Right atrium auricular region (tissue), 2 donors: ENCODE data around the gene STK32A. TPM values are rescaled to one million over a fixed set of nuclear protein-coding genes. Genes with fewer than 3 reads are reported as not detected.
A peak's percentile ranks its signal among the peaks of the same experiment; 100 is the strongest.

ENCODE experiments used
- DNase-seq: peaks from one replicate; pipeline ENCODE4 v3.0.0-alpha.2; 2019; ENCODE audit warnings: low spot score
- H3K27ac ChIP-seq, 2 donors: fragments of 200-600 bp; sonication (generic); 1 replicate in 1 of 2; 2 replicates in 1 of 2; pipeline ENCODE4 v1.5.1; 2016 to 2019
- H3K27me3 ChIP-seq, 2 donors: fragments of 200-600 bp; sonication (generic); one replicate each; pipeline versions ENCODE4 v1.5.1 to v1.6.0; 2017 to 2019
- H3K36me3 ChIP-seq: fragments of 200-600 bp; sonication (generic); one replicate; pipeline ENCODE4 v1.5.1; 2016
- H3K4me1 ChIP-seq, 2 donors: fragments of 200-600 bp; sonication (generic); one replicate each; pipeline versions ENCODE4 v1.5.1 to v1.6.0; 2017 to 2019
- H3K4me3 ChIP-seq, 2 donors: fragments of 200-600 bp; sonication (generic); 1 replicate in 1 of 2; 2 replicates in 1 of 2; pipeline ENCODE4 v1.5.1; 2017 to 2019; ENCODE audit warnings: mild to moderate bottlenecking in 1 of 2, moderate library complexity in 1 of 2
- H3K9me3 ChIP-seq, 2 donors: fragments of 200-600 bp; sonication (generic); one replicate each; pipeline ENCODE4 v1.5.1; 2019
- CTCF ChIP-seq, 2 donors: fragments of 200-600 bp; sonication (generic); IDR thresholded peaks; one replicate each; pipeline ENCODE4 v1.5.1; 2019; ENCODE audit warnings: antibody characterized with exemption in 2 of 2
- total RNA-seq, 2 donors: library from RNA; depleted of rRNA; stranded (reverse); fragments of >200 nt; gene quantifications; one replicate each; pipeline ENCODE4 v1.1.0, GENCODE V29; 2016

STK32A gene
- total RNA-seq, 2 donors from 2014 or later = 0.22 to 0.39 TPM

GRCh38 chr5:147381555-147381954, 146.7 kb downstream of the STK32A start:
- Histone ChIP-seq H3K27me3 (no peaks in the 10 kb centered on the region), H3K36me3 (no peaks in the 10 kb centered on the region)
- TF ChIP-seq CTCF (IDR thresholded peaks at IDR 0.05) = no peak

GRCh38 chr5:147382776-147383175, 147.9 kb downstream of the STK32A start:
- DNase-seq = no peak
- H3K9me3 ChIP-seq = peaks cover 0 to 4% of the 10 kb centered on the region in 2 donors
- no peaks in the 10 kb centered on the region for H3K27me3 ChIP-seq
- no peaks in the 10 kb centered on the region for H3K36me3 ChIP-seq
- H3K4me1 ChIP-seq = no peaks in the 10 kb centered on the region
- TF ChIP-seq CTCF (IDR thresholded peaks at IDR 0.05) = no peak
- peak overlapping the region in 1 of 2 donors; percentile 31 for H3K27ac ChIP-seq
- H3K4me3 ChIP-seq = peak overlapping the region; percentile 25 to 33

More at GRCh38 chr5:147381555-147381954, 146.7 kb downstream of the STK32A start:
- Histone ChIP-seq H3K4me3 (no peak overlapping the region), H3K4me1 (no peaks in the 10 kb centered on the region), H3K9me3 (peaks cover 0 to 4% of the 10 kb centered on the region in 2 donors), H3K27ac (no peak overlapping the region)
- no peak for DNase-seq

GRCh38 chr5:147384346-147385193, 149.7 kb downstream of the STK32A start:
- peaks cover 0 to 4% of the 10 kb centered on the region in 2 donors for H3K9me3 ChIP-seq
- no peak for DNase-seq
- H3K27ac ChIP-seq = no peak overlapping the region
- H3K4me1 ChIP-seq = no peaks in the 10 kb centered on the region
- H3K4me3 ChIP-seq = no peak overlapping the region
- H3K36me3 ChIP-seq = no peaks in the 10 kb centered on the region
- H3K27me3 ChIP-seq = no peaks in the 10 kb centered on the region
- no peak for TF ChIP-seq CTCF (IDR thresholded peaks at IDR 0.05)

GRCh38 chr5:147387109-147387508, 152.3 kb downstream of the STK32A start:
- H3K27me3 ChIP-seq = no peaks in the 10 kb centered on the region
- DNase-seq = no peak
- no peaks in the 10 kb centered on the region for H3K9me3 ChIP-seq
- H3K27ac ChIP-seq = no peak overlapping the region
- no peak overlapping the region for H3K4me3 ChIP-seq
- H3K36me3 ChIP-seq = no peaks in the 10 kb centered on the region
- no peaks in the 10 kb centered on the region for H3K4me1 ChIP-seq
- TF ChIP-seq CTCF (IDR thresholded peaks at IDR 0.05) = no peak

GRCh38 chr5:147388184-147389108, 153.6 kb downstream of the STK32A start:
- H3K4me1 ChIP-seq = no peaks in the 10 kb centered on the region
- H3K27me3 ChIP-seq = no peaks in the 10 kb centered on the region
- no peak for TF ChIP-seq CTCF (IDR thresholded peaks at IDR 0.05)
- H3K27ac ChIP-seq = no peak overlapping the region
- H3K36me3 ChIP-seq = no peaks in the 10 kb centered on the region
- no peak for DNase-seq
- H3K9me3 ChIP-seq = no peaks in the 10 kb centered on the region
- H3K4me3 ChIP-seq = no peak overlapping the region
